Fibroblast of the conjunctiva (primary cell): ENCODE data around the gene DRC3.

Source experiments
- DNase-seq: peaks from one replicate; pipeline ENCODE4 v3.0.0-alpha.2; 2010; ENCODE audit warnings: low read depth

DRC3 gene

GRCh38 chr17:18055597-18055996 lies 82.9 kb downstream of the DRC3 start:
- DNase-seq, result no peak

GRCh38 chr17:18056214-18056613 lies 83.6 kb downstream of the DRC3 start:
- DNase-seq, result no peak

GRCh38 chr17:18059283-18059682 lies 86.6 kb downstream of the DRC3 start:
- DNase-seq, result no peak

GRCh38 chr17:18064053-18064452 lies 91.4 kb downstream of the DRC3 start:
- no peak for DNase-seq

GRCh38 chr17:18065546-18065945 lies 92.9 kb downstream of the DRC3 start:
- DNase-seq, result no peak
